ENCODE measurements around the gene PUM1. TPM values are rescaled to one million over a fixed set of nuclear protein-coding genes. Genes with fewer than 3 reads are reported as not detected.

Gene PUM1
- total RNA-seq, 1 donor from 2014 or later: 143 TPM

- H3K4me1 Mint-ChIP-seq (ENCODE audit: low read depth, unreplicated experiment): peaks cover 9% of the 10 kb centered on the region
- no peaks in the 10 kb centered on the region for H3K9me3 ChIP-seq (ENCODE audit: insufficient read depth, low read depth, low read length)
- TF ChIP-seq CTCF (IDR thresholded peaks at IDR 0.05; ENCODE audit: insufficient read depth, low read depth, low read length): no peak
- no peaks in the 10 kb centered on the region for H3K36me3 Mint-ChIP-seq (ENCODE audit: low read depth, unreplicated experiment)
- H3K9me3 Mint-ChIP-seq (ENCODE audit: unreplicated experiment): no peaks in the 10 kb centered on the region
- H2AFZ ChIP-seq (ENCODE audit: low read depth, low read length): no peak overlapping the region
- no peak overlapping the region for H3K4me3 Mint-ChIP-seq (ENCODE audit: unreplicated experiment)
- H3K27ac ChIP-seq (ENCODE audit: low read depth, low read length): no peak overlapping the region
- FAIRE-seq (no peak), DNase-seq (ENCODE audit: low read depth) (no peak)
- H3K79me2 ChIP-seq (ENCODE audit: insufficient read depth, low read length): no peaks in the 10 kb centered on the region
- no peaks in the 10 kb centered on the region for H3K36me3 ChIP-seq (ENCODE audit: insufficient read depth, low read length)
- H4K20me1 ChIP-seq (ENCODE audit: insufficient read depth, low read length): no peaks in the 10 kb centered on the region
- H3K4me1 ChIP-seq (ENCODE audit: insufficient read depth, low read length): peaks cover 14% of the 10 kb centered on the region
- H3K4me2 ChIP-seq (ENCODE audit: low read length): no peak overlapping the region
- H3K27me3 ChIP-seq (ENCODE audit: insufficient read depth, low read length): no peaks in the 10 kb centered on the region
- H3K27me3 Mint-ChIP-seq (ENCODE audit: low read depth, unreplicated experiment): no peaks in the 10 kb centered on the region
- no peak overlapping the region for H3K27ac Mint-ChIP-seq (ENCODE audit: unreplicated experiment)
- no peak overlapping the region for H3K9ac ChIP-seq (ENCODE audit: low read length)
- H3K4me3 ChIP-seq (ENCODE audit: insufficient read depth, low read depth, low read length): no peak overlapping the region
These were observed 40.1 kb upstream of the PUM1 start for GRCh38 chr1:31105646-31106045.

- Histone ChIP-seq H3K27me3 (ENCODE audit: insufficient read depth, low read length) (no peaks in the 10 kb centered on the region), H3K4me1 (ENCODE audit: insufficient read depth, low read length) (peaks cover 15% of the 10 kb centered on the region), H4K20me1 (ENCODE audit: insufficient read depth, low read length) (no peaks in the 10 kb centered on the region), H3K36me3 (ENCODE audit: insufficient read depth, low read length) (no peaks in the 10 kb centered on the region), H3K27ac (ENCODE audit: low read depth, low read length) (peak overlapping the region; percentile 11), H3K9me3 (ENCODE audit: insufficient read depth, low read depth, low read length) (no peaks in the 10 kb centered on the region), H3K9ac (ENCODE audit: low read length) (peak overlapping the region; percentile 6), H2AFZ (ENCODE audit: low read depth, low read length) (peak overlapping the region; percentile 32), H3K79me2 (ENCODE audit: insufficient read depth, low read length) (no peaks in the 10 kb centered on the region), H3K4me3 (ENCODE audit: insufficient read depth, low read depth, low read length) (no peak overlapping the region), H3K4me2 (ENCODE audit: low read length) (peak overlapping the region; percentile 55)
- FAIRE-seq: no peak
- DNase-seq (ENCODE audit: low read depth): peak; percentile 56
- TF ChIP-seq EZH2 (IDR thresholded peaks at IDR 0.05; ENCODE audit: insufficient read depth, low read length) (no peak), CTCF (IDR thresholded peaks at IDR 0.05; ENCODE audit: insufficient read depth, low read depth, low read length) (no peak)
- Mint-ChIP-seq H3K27ac (ENCODE audit: unreplicated experiment) (no peak overlapping the region), H3K4me1 (ENCODE audit: low read depth, unreplicated experiment) (peaks cover 10% of the 10 kb centered on the region), H3K27me3 (ENCODE audit: low read depth, unreplicated experiment) (no peaks in the 10 kb centered on the region), H3K9me3 (ENCODE audit: unreplicated experiment) (no peaks in the 10 kb centered on the region), H3K36me3 (ENCODE audit: low read depth, unreplicated experiment) (no peaks in the 10 kb centered on the region), H3K4me3 (ENCODE audit: unreplicated experiment) (no peak overlapping the region)
These were observed 37.0 kb upstream of the PUM1 start for GRCh38 chr1:31102501-31102950.

GRCh38 chr1:31101147-31101502 is 35.6 kb upstream of the PUM1 start:
- no peaks in the 10 kb centered on the region for H3K36me3 Mint-ChIP-seq (ENCODE audit: low read depth, unreplicated experiment)
- H3K27ac Mint-ChIP-seq (ENCODE audit: unreplicated experiment): no peak overlapping the region
- peaks cover 10% of the 10 kb centered on the region for H3K4me1 Mint-ChIP-seq (ENCODE audit: low read depth, unreplicated experiment)
- H3K9me3 ChIP-seq (ENCODE audit: insufficient read depth, low read depth, low read length): no peaks in the 10 kb centered on the region
- H4K20me1 ChIP-seq (ENCODE audit: insufficient read depth, low read length): no peaks in the 10 kb centered on the region
- peak; percentile 79 for DNase-seq (ENCODE audit: low read depth)
- no peak overlapping the region for H3K4me3 Mint-ChIP-seq (ENCODE audit: unreplicated experiment)
- H3K27me3 ChIP-seq (ENCODE audit: insufficient read depth, low read length): no peaks in the 10 kb centered on the region
- H3K4me1 ChIP-seq (ENCODE audit: insufficient read depth, low read length): peaks cover 15% of the 10 kb centered on the region
- H3K4me3 ChIP-seq (ENCODE audit: insufficient read depth, low read depth, low read length): no peak overlapping the region
- no peaks in the 10 kb centered on the region for H3K79me2 ChIP-seq (ENCODE audit: insufficient read depth, low read length)
- no peak for TF ChIP-seq CTCF (IDR thresholded peaks at IDR 0.05; ENCODE audit: insufficient read depth, low read depth, low read length)
- no peak for TF ChIP-seq EZH2 (IDR thresholded peaks at IDR 0.05; ENCODE audit: insufficient read depth, low read length)
- peak overlapping the region; percentile 53 for H3K4me2 ChIP-seq (ENCODE audit: low read length)
- no peak overlapping the region for H3K9ac ChIP-seq (ENCODE audit: low read length)
- H3K27ac ChIP-seq (ENCODE audit: low read depth, low read length): no peak overlapping the region
- FAIRE-seq: no peak
- H3K27me3 Mint-ChIP-seq (ENCODE audit: low read depth, unreplicated experiment): no peaks in the 10 kb centered on the region
- no peaks in the 10 kb centered on the region for H3K36me3 ChIP-seq (ENCODE audit: insufficient read depth, low read length)
- H2AFZ ChIP-seq (ENCODE audit: low read depth, low read length): no peak overlapping the region
- no peaks in the 10 kb centered on the region for H3K9me3 Mint-ChIP-seq (ENCODE audit: unreplicated experiment)

Data from astrocyte (in vitro differentiated cells and primary cell).